Panc1 (cell line): ENCODE measurements around the gene KLHL12. TPM values are rescaled to one million over a fixed set of nuclear protein-coding genes. Genes with fewer than 3 reads are reported as not detected.
A peak's percentile ranks its signal among the peaks of the same experiment; 100 is the strongest.

Experiments
- ATAC-seq: fragments of 200-7000 bp; cut with Tn5 transposase; 2 replicates; pipeline ENCODE4 v1.9.1; 2020; ENCODE audit warnings: mild to moderate bottlenecking, moderate library complexity
- BruUV-seq: library from RNA; stranded (reverse); fragments of 400-500 nt; replicated peaks from 2 replicates; lab custom pipeline; 2021; lab: Mats Ljungman, UMichigan
- CTCF ChIA-PET: fragments of 300-600 bp; sonication (Branson Sonifier 250); formaldehyde crosslinking; loops from one replicate; lab custom pipeline; 2022; ENCODE audit warnings: antibody characterized with exemption; lab: Charles Lee
- POLR2A ChIA-PET: fragments of 300-600 bp; sonication (Branson Sonifier 250); formaldehyde crosslinking; loops from one replicate; lab custom pipeline; 2022; ENCODE audit warnings: antibody characterized with exemption; lab: Charles Lee
- DNase-seq: peaks from one replicate; pipeline ENCODE4 v3.0.0-alpha.2; 2010; ENCODE audit warnings: low read depth, low spot score
- H3K27ac ChIP-seq: 2 replicates; pipeline ENCODE4 v1.5.1; 2011; ENCODE audit warnings: mild to moderate bottlenecking, low read length, inconsistent platforms
- H3K27me3 ChIP-seq: fragments of 200-500 bp; sonication (Bioruptor generic); 2 replicates; pipeline ENCODE4 v1.6.0; 2014; ENCODE audit warnings: low read length, inconsistent platforms; ENCODE audit not compliant: control insufficient read depth, insufficient read depth
- H3K36me3 ChIP-seq: fragments of 200-500 bp; sonication (Bioruptor generic); 2 replicates; pipeline ENCODE4 v1.5.1; 2014; ENCODE audit warnings: inconsistent platforms, mild to moderate bottlenecking, low read length, moderate library complexity; ENCODE audit not compliant: control insufficient read depth, insufficient read depth
- H3K4me1 ChIP-seq: 2 replicates; pipeline ENCODE4 v1.5.1; 2011; ENCODE audit warnings: inconsistent platforms, mild to moderate bottlenecking, low read length, moderate library complexity; ENCODE audit not compliant: control insufficient read depth, insufficient read depth
- H3K4me3 ChIP-seq, 2 experiments: 2 replicates each; pipeline ENCODE4 v1.5.1; 2011 to 2012; ENCODE audit warnings: low read depth in 2 of 2, low read length in 2 of 2, mild to moderate bottlenecking in 2 of 2, inconsistent platforms in 1 of 2, moderate library complexity in 1 of 2
- H3K9me3 ChIP-seq: fragments of 200-500 bp; sonication (Bioruptor generic); 2 replicates; pipeline ENCODE4 v1.5.1; 2014; ENCODE audit warnings: low read depth, mild to moderate bottlenecking, inconsistent platforms, low read length, moderate library complexity; ENCODE audit not compliant: control insufficient read depth, insufficient read depth
- POLR2AphosphoS5 ChIP-seq: IDR thresholded peaks from 2 replicates; pipeline ENCODE4 v1.6.1; 2012; ENCODE audit warnings: mild to moderate bottlenecking, low read depth, low read length, moderate library complexity
- SIN3A ChIP-seq: IDR thresholded peaks from 2 replicates; pipeline ENCODE4 v1.6.1; 2012; ENCODE audit warnings: low read depth, mild to moderate bottlenecking, low read length, moderate library complexity, borderline replicate concordance; ENCODE audit not compliant: insufficient read depth
- TCF7L2 ChIP-seq: IDR thresholded peaks from 2 replicates; pipeline ENCODE4 v1.6.1; 2011; ENCODE audit warnings: mild to moderate bottlenecking, low read depth, low read length, inconsistent platforms
- in situ Hi-C: cut with HindIII; loops from 2 replicates; pipeline ENCODE4 v1.10.0; 2016; ENCODE audit warnings: low sequenced_read_pairs, low pct_unique_long_range_greater_than_20kb
- intact Hi-C: fragments of 100-400 bp; cut with micrococcal nuclease; formaldehyde crosslinking; loops from one replicate; pipeline ENCODE4 v1.10.0; 2022; ENCODE audit not compliant: unreplicated experiment
- total RNA-seq: library from RNA; stranded (reverse); gene quantifications from one replicate; pipeline ENCODE4 v1.2.1, GENCODE V29; 2021; ENCODE audit not compliant: unreplicated experiment
- TF ChIP-seq, protein P1 (sequence below), 2 experiments: IDR thresholded peaks; 2 replicates each; pipeline ENCODE4 v1.6.1; 2011 to 2012; ENCODE audit warnings: low read depth in 2 of 2, control low read depth in 1 of 2, low read length in 1 of 2, mild to moderate bottlenecking in 1 of 2, moderate library complexity in 1 of 2; ENCODE audit not compliant: insufficient read depth in 1 of 2
- TF ChIP-seq, protein P2 (sequence below): fragments of 450-650 bp; IDR thresholded peaks from 2 replicates; pipeline ENCODE4 v1.5.1; 2017; ENCODE audit warnings: mild to moderate bottlenecking

The KLHL12 gene
- total RNA-seq, 1 experiment from 2014 or later = 37.8 TPM

DNA sequence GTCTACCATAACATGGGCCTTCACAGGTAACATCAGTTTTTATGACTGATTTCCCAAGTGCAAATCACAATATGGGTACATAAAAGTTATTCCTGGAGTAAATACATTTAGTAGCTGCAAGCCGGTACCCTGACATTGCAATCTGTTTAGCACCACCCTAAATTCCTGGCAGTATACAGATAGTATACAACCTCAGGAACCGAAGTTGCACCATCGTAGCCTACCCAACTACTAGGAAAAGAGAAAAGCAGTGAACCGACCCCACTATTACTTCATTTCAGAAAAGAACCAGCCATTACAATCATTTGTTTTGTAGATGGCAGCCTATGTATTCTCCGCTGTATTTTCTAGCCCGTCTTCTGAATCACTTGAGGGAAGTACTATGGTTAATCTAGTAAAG is 29.9 kb upstream of the KLHL12 start:
- no peak for TF ChIP-seq TCF7L2
- TF ChIP-seq, protein P1, sequence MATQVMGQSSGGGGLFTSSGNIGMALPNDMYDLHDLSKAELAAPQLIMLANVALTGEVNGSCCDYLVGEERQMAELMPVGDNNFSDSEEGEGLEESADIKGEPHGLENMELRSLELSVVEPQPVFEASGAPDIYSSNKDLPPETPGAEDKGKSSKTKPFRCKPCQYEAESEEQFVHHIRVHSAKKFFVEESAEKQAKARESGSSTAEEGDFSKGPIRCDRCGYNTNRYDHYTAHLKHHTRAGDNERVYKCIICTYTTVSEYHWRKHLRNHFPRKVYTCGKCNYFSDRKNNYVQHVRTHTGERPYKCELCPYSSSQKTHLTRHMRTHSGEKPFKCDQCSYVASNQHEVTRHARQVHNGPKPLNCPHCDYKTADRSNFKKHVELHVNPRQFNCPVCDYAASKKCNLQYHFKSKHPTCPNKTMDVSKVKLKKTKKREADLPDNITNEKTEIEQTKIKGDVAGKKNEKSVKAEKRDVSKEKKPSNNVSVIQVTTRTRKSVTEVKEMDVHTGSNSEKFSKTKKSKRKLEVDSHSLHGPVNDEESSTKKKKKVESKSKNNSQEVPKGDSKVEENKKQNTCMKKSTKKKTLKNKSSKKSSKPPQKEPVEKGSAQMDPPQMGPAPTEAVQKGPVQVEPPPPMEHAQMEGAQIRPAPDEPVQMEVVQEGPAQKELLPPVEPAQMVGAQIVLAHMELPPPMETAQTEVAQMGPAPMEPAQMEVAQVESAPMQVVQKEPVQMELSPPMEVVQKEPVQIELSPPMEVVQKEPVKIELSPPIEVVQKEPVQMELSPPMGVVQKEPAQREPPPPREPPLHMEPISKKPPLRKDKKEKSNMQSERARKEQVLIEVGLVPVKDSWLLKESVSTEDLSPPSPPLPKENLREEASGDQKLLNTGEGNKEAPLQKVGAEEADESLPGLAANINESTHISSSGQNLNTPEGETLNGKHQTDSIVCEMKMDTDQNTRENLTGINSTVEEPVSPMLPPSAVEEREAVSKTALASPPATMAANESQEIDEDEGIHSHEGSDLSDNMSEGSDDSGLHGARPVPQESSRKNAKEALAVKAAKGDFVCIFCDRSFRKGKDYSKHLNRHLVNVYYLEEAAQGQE (IDR thresholded peaks at IDR 0.05; ENCODE audit: insufficient read depth in 1 of 2, low read depth in 2 of 2, low read length in 1 of 2) = no peak

DNA sequence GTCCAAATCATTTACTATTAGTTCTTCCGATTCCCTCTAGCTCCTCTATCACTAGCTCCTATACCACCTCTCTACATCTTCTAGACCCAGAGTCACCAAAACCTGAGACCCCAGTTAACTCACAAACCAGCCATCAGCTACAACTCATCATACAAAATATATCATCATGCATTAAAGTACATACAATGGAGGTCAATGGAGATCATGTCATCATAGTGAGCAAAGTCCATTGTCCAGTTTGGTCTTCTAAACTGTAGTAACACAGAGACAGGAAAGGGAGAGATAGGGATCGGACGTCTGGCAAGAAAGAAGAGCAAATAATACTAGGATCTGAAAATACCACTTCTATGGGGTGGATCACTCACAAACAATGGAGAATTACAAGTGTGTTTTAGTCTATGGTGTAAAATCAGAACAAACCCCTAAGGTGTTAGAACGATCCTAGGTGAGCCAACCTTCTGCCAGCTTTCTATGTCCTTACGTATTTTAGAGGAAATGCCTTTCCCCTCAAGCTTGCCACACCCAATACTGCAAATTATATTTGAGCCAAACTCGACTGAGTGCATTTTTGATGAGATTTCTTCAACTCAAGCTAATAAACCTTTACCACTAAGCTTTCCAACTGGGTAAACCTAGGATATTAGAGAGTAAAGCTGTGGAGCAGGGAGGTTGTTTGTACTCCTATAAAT is 27.2 kb upstream of the KLHL12 start:
- no peaks in the 10 kb centered on the region for H3K27me3 ChIP-seq
- DNase-seq = no peak
- no peak overlapping the region for H3K27ac ChIP-seq
- no peak overlapping the region for H3K4me3 ChIP-seq
- POLR2A ChIA-PET = interaction anchor here (0.6 kb wide), 1 partner anchor 23 kb away, joined by 6 read pairs; no protein-coding TSS in a partner anchor
- no TSS peak for BruUV-seq
- H3K9me3 ChIP-seq = no peaks in the 10 kb centered on the region
- peaks cover 18% of the 10 kb centered on the region for H3K4me1 ChIP-seq
- no peaks in the 10 kb centered on the region; the same call in none of the 2 replicates for H3K36me3 ChIP-seq
- no peak for ATAC-seq
- CTCF ChIA-PET = interaction anchor here (0.6 kb wide), 1 partner anchor 27 kb away, joined by 7 read pairs; no protein-coding TSS in a partner anchor
- intact Hi-C loops = no loop called here
- TF ChIP-seq POLR2AphosphoS5 (no peak), SIN3A (no peak), TCF7L2 (no peak)
- TF ChIP-seq, protein P2, sequence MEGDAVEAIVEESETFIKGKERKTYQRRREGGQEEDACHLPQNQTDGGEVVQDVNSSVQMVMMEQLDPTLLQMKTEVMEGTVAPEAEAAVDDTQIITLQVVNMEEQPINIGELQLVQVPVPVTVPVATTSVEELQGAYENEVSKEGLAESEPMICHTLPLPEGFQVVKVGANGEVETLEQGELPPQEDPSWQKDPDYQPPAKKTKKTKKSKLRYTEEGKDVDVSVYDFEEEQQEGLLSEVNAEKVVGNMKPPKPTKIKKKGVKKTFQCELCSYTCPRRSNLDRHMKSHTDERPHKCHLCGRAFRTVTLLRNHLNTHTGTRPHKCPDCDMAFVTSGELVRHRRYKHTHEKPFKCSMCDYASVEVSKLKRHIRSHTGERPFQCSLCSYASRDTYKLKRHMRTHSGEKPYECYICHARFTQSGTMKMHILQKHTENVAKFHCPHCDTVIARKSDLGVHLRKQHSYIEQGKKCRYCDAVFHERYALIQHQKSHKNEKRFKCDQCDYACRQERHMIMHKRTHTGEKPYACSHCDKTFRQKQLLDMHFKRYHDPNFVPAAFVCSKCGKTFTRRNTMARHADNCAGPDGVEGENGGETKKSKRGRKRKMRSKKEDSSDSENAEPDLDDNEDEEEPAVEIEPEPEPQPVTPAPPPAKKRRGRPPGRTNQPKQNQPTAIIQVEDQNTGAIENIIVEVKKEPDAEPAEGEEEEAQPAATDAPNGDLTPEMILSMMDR = no peak
- TF ChIP-seq, protein P1 (IDR thresholded peaks at IDR 0.05; ENCODE audit: insufficient read depth in 1 of 2, low read depth in 2 of 2, low read length in 1 of 2) = no peak
- in situ Hi-C loops = no loop called here

More for the DNA sequence above, 29.9 kb upstream of the KLHL12 start:
- no peaks in the 10 kb centered on the region for H3K27me3 ChIP-seq
- H3K27ac ChIP-seq = peak overlapping the region; percentile 71; the same call in 1 of the 2 replicates
- BruUV-seq = TSS peak; percentile 70
- DNase-seq (no peak), ATAC-seq (no peak)
- in situ Hi-C loops = no loop called here
- intact Hi-C loops = no loop called here
- H3K4me1 ChIP-seq = peaks cover 20% of the 10 kb centered on the region
- H3K9me3 ChIP-seq = no peaks in the 10 kb centered on the region
- H3K36me3 ChIP-seq = no peaks in the 10 kb centered on the region; the same call in none of the 2 replicates
- peak overlapping the region; percentile 67 to 86 for H3K4me3 ChIP-seq
- CTCF ChIA-PET = no interaction called here
- POLR2A ChIA-PET = no interaction called here
